HG03439 (cell line): Measurements from ENCODE around the gene HPSE2.
"Not testable (repeated sequence)": the region's sequence is repeated elsewhere in the genome, so short reads cannot be mapped to it uniquely, and the experiment has no call there.

Experiments used
- ATAC-seq: cut with Tn5 transposase; IDR thresholded peaks from one replicate; pipeline ENCODE4 v1.9.1; 2021; ENCODE audit warnings: mild to moderate bottlenecking, moderate library complexity; ENCODE audit not compliant: unreplicated experiment

Gene HPSE2

DNA sequence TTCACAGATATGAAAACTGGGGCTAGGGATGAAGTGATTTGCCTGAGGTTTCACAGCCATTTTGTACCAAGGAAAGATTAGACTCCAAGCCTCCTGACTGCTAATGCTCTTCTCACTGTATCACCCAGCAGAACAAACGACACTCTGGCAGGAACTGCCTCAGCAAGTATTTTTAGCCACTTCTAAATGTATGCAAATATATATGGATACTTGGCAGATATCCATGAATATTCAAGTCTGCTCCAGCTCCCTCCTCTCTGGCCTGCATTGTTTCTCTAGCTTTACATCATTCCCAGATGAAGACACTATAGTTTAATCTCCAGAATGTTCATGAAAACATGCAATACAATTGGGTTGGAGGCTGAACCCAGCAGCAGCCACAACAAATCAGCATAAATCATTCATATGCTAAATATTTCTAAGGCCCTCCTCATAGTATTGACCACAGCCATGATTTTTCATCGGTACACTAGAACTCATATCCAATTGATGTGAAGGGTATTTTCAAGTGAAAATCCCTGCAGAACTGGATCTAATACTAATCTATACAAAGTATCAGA lies 65.5 kb downstream of the HPSE2 start:
- ATAC-seq = no peak

DNA sequence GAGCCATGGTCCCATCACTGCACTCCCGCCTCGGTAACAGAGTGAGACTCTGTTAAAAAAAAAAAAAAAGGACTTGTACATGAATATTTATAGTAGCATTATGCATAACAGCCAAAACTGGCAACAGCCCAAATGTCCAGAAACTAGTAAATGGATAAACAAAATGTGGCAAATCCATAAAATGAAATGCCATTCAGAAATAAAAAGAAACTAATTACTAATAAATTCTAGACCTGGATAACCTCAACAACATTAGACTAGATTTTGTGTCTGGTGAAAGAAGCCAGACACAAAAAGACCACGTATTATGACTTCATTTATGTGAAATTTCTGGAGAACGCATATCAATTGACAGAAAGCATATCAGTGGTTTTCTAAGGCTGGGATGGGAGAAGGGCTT lies 74.5 kb downstream of the HPSE2 start:
- ATAC-seq = no peak

DNA sequence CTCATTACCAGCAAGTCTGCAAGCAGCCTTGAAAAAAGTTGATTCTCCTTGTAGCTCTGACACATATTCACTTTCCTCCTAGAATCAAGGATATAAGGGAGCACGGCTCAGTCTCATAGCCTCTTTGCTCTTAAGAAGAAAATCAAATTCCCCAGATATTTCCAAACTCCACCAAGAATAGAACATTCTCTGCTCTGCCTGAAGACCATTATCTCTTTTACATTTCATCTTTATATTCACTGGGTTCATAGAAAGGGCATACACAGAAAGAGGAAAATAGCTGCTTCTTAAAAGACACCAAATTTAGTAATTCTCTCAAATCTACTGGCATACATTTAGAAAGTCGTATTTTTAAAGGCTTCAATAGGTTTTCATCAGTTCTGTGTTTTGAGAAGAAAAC lies 92.0 kb downstream of the HPSE2 start:
- no peak for ATAC-seq

DNA sequence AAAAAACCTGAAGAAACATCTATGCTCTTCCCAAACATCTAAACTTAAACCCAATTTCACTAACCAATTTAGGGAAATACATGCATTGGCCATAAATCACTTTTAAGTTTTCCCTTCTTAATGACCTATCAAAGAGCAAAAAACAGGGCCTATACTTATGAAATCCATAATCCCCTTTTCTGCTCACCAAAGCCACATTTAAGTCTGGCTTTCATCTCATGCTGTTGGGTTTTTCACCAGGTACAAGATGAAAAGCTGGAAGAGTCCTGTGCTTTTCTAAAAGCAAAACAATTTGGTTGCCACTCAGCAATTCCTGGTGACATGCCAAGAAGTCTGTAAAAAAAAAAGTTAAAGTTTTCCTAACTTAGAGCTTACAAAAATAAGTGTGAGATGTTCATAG lies 92.6 kb downstream of the HPSE2 start:
- no peak for ATAC-seq

DNA sequence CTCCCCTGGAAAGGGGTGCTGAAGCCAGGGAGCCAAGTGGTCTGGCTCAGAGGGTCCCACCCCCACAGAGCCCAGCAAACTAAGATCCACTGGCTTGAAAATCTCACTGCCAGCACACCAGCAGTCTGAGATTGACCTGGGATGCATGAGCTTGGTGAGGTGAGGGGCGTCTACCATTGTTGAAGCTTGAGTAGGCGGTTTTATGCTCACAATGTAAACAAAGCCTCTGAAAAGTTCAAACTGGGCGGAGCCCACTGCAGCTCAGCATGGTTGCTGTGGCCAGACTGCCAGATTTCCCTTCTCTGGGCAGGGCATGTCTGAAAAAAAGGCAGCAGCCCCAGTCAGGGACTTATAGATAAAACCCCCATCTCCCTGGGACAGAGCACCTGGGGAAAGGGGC lies 102.8 kb downstream of the HPSE2 start:
- ATAC-seq = not testable (repeated sequence)

DNA sequence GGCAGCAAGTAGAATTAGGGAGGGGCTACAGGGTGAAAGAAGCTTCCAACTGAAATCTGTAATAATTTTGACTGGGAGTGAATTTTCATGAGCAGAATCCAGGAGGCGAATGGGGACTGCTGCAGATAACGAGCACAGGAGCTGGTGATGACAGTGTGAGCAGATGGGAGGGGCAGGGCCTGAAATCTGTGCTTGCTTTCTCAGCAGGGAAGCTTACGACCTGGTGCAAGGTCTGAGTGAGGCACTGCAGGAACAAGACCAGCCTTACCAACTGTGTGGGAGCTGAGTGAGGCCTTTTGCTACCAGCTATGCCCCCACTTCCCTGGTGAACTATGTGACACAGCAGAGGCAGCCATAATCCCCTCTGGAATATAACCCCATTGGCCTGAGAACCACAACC lies 109.8 kb downstream of the HPSE2 start:
- ATAC-seq = no peak

DNA sequence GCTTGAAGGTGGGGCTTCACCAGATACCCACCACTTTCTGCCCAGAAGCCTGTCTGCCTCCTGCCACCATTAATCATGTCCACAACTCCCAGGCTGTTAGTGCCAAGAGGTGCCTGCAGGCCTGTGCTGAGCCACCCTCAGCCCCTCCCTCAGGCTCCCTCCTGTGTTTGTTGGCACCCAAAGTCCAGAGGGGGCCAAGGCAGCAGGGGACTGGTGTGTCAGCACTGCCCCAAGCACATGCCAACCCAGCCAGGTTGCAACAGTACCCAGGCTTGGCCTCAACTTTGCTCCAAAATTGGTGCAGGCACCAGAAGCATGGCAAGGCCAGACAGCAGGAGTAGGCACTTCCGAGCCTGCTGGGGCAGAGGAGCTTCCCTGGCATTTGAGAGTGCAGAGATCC lies 111.3 kb downstream of the HPSE2 start:
- ATAC-seq = no peak

DNA sequence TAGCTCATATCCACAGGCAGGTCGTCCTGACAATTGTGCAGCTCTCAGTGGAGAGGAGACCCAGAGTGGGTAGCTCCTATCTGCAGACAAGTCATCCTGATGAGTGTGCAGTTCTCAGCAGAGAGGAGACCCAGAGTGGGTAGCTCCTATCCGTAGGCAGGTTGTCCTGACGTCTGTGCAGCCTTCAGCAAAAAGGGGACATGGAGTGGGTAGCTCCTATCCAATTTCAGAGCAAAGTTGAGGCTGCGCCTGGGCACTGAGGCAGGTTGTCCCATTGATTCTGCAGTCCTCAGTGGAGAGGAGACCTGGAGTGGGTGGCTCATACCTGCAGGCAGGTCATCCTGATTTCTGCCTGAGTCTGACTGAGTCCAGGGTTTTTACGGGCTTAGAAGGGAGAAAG lies 111.8 kb downstream of the HPSE2 start:
- ATAC-seq = no peak

DNA sequence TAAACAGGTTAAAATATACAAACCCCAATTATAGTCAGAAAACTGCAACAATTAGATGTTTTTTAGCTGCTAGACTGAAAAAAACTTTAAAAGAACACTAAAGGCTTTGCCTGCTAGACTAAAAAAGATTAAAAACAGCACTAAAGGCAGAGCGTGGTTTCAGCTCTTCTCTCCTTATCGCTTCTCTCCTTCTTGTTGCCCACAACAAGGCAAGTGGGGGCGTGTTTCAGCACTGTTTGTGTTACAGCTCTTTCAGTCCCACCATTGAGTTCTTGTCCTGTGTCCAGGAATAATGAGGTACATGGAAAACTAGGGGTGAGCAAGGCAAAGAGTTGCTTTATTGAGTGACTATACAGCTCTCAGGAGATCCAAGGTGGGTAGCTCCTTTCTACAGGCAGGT lies 112.3 kb downstream of the HPSE2 start:
- ATAC-seq = no peak

DNA sequence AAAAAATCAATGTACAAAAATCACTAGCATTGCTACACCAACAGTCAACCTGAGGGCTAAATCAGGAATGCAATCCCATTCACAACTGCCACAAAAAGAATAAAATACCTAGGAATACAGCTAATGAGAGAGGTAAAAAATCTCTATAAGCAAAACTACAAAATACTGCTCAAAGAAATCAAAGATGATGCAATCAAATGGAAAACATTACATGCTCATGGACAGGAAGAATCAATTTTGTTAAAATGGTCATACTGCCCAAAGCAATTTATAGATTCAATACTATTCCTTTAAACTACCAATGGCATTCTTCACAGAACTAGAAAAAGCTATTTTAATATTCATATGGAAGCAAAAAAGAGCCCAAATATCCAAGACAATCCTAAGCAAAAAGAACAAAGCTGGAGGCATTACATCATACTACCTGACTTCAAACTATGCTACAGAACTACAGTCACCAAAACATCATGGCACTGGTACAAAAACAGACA lies 116.3 kb downstream of the HPSE2 start:
- no peak for ATAC-seq

DNA sequence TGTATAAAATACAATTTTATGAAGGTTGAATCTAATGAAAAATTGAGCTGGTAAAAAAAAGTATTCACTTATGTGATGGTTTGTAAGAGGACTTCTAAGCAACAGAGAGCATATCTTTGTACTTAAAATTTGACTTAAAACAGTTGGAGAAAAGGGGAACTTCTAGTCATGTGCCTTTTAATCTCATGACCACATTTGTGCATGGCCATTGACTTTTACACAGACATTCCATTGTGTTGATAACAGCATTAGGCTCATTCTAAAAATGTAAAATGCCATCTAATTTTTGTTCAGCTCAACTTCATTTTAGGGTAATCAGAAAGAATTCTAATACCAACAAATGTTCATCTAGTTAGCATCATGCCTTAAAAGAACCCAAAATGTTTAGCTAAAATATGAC lies 119.9 kb downstream of the HPSE2 start:
- ATAC-seq = no peak

DNA sequence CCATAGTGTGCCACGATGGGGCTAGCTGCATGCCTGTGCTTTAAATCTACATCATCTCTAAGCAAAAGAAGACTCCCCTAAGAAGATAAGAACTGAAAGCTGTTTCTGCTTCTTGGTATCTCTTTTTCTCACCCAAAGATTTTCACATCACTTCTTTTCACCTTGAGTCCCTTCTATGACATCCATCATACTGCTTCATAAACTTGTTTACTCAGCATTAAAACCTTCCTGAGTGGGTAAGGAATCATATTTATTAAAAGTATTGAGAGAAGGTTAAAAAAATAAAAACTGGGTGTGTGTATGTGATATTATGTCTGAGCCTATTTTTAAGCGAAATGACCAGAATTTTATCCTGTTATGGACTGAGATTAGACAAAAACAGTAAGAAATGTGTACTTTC lies 150.3 kb downstream of the HPSE2 start:
- no peak for ATAC-seq

DNA sequence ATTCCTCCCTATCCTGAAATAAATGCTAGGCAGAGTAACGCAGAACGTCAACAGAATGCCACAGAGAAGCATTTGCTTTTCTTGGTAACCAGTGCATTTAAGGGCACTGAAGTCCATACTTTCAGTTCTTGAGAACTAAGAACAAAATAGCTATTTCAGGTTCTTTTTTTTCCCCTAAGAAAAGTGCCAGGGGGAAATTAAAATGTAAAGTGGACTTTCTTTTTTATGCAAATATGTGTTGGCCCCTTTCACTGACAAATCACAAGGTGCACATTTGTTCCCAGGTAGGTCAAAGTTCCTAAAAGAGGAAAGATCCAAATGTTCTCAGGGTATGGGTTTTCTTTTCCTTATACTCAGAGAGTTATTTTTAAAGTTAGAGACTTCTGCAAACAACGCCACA lies 151.5 kb downstream of the HPSE2 start:
- ATAC-seq = no peak

DNA sequence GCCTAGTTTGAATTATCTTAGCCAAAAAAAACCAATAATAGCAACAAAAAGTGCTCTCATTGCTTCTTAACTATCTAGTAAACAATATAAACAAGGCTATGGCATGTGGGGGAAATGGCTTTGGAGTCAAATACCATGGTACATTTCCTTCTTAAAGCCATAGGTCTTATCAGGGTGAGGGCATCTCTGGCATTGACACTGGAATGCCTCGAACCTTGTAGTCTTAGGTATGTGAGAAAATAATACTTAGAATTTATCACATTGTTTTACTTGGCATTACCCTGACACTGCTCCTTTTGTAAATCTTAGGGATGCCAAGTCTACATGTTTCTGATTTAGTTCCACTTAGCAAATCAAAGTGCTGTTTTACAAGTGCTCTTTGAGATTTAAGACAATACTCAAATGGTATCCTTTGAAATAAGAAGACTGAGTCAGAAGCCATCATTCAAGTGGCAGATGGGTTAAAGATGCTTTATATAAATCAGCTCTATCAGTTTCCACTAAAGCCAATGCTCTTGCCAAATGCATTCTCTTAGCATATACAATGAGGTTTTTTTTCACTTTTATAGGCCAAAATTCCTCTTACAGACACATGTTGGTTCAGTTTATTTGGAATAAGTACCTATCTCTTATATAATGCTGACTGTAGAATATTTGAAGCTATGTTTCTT lies 155.2 kb downstream of the HPSE2 start:
- no peak for ATAC-seq

DNA sequence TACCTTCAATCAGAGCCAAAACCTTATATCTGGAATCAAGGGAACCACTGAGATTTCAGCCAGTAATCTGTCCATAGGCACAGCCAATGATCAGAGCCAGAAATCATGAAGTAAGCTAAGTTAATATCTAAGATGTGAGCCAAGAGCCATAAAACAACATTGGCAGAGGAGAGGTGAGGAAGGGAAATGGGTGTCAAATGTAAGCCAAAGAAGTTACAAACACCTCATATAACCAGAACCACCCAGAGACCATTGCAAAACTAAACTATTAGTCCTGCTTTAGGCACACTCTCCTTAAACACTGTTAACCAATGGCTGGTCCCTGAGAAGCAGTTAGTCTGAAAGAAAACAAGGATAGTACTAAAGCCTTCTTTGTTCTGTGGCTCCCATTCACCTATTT lies 173.1 kb downstream of the HPSE2 start:
- no peak for ATAC-seq

DNA sequence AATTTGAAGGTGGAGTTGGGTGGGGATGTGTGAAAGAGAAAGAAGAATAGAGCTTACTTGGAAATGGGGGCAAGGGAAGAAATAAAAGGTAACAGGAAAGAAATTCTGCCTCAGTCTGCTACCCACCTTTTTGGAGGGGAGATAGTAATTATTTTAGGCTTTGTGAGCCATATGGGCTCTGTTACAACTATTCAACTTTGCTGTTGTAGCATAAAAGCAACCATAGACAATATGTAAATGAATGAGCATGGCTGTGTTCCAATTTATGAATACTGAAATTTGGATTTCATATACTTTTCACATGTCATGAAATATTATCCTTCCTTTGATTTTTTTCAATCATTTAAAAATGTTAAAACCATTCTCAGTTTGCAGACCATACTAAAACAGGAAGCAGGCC lies 176.9 kb downstream of the HPSE2 start:
- ATAC-seq = no peak

DNA sequence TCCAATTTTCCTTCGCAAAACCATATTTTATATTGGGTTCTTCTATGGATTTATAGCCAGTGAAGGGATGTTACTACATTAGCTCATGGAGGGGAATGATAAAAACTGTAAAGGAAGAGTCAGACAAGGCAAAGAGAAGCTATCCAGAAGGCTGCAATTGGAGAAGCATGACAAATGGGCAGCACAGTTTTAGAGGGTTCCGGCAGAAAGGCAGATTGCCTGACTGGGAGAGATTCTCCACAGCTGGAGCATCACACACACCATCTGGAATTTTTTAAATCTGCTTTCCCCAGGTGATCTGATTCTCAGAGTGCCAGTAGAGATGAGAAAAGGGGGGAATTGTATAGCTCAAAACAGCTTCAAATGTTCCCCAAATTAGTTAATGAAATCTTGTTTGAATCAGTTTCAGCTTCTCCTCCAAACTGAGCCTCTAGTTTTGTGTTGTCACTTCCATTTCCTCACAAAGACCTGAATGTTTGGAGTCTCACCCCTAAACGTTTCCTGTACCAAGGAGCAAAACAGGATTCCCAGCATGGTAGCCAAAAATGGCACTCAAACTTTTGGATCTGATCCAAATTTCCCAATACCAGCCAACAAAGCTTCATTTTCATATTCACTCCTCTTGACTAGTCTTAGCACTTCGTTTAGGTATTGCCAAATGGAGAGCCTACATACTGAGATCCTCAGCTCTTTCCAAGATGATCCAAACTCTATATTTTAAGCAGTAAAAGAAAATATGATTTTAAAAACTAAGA lies 177.5 kb downstream of the HPSE2 start:
- ATAC-seq = no peak

DNA sequence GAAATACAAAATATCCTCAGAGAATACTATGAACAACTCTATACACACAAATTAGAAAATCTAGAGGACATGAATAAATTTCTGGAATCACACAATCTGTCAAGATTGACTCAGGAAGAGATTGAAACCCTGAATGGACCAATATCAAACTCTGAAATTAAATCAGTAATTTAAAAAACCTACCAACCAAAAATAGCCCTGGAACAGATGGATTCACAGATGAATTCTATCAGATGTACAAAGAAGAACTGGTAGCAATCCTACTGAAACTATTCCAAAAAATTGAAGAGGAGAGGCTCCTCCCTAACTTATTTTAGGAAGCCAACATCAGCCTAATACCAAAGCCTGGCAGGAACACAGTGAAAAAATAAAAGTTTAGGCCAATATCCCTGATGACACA lies 190.0 kb downstream of the HPSE2 start:
- ATAC-seq = no peak

DNA sequence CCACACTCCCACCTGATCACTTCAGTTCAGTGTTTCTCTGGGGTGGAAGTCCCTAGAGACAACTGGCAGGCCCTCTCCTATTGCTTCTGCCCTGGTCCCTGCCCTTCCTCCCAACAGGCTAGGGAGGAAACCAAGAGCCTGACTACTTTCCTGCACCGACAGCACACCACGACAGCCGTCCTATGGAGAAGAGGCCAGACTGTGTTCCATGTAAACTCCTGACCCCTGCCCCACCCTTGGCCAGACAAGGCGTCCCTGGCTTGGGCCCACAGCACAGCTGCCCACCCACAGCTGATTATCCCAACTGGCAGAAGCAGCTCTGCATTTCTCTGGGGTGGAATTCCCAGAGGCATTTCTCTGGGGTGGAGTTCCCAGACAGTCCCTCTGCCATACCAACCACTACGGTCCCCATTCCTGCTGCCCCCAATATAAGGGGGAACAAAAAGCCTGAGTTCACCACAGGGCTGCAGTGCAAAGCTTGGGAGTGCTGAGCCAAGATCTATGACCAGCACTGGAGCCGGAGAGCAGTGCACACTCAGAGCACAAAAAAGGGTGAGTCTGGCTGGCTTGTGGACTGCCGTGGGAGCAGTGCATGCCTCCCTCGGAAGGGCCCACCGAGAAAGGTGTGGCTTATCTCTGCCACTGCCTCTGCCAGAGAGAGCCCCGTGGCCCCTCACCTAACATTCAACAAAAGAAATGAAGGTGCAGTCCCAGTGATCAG lies 193.4 kb downstream of the HPSE2 start:
- ATAC-seq = no peak

DNA sequence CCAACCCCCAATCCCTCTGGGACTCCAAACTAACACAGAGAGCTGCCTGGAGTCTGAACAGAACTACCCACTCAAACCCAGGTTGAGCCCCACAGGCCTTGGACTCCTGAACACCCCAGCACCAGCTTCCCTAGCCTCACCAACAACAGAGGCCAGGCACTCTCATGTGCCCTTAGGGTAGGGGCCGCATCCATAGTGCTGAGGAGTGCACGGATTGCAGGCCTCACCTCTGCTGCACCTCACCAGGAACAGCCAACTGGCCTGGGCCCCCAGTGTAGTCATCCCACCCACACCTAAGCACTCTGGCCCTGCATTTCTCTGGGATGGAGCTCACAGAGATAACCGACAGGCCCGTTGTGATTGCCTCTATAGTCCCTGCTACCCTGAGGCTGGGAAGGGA lies 194.2 kb downstream of the HPSE2 start:
- ATAC-seq = no peak

DNA sequence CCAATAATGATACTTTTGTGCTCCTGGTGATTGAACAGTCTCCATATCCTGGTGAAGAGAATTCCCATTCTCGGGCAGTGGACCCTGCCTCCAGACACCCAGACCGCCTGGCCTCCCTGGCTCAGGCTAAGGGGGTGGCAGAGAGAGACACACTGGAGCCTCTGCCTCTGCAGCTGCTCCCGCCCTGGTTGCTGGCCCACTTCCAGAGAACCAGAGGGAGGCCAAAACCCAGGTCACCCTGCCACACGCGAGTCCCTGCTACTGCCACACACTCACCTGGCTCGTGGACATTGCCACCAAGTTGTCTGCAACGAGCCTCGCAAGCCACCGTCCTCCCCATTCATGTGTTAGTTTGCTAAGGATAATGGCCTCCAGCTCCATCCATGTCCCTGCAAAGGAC lies 221.8 kb downstream of the HPSE2 start:
- no peak for ATAC-seq

DNA sequence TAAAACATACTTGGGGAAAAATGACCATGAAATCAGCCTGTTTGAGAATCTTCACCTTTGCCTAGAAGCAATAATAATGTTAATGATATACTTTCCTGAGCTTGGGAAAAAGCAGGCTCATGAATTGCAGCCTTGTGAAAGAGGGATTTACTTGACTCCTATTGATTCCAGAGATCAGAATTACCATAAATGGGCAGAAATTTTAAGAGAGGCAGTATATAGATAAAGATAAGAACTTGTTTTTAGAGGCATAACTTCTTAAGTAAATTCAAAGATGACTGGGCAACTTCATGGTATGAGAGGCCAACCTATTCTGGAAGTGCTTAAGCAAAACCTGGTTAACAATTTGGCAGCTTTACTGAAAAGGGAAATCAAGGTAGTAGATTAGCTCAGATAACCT lies 225.4 kb downstream of the HPSE2 start:
- no peak for ATAC-seq
